Adipose tissue (tissue), 3 donors: Measurements from ENCODE around the gene FDXACB1. TPM values are rescaled to one million over a fixed set of nuclear protein-coding genes. Genes with fewer than 3 reads are reported as not detected.

Source experiments
- H3K27ac ChIP-seq: one replicate; pipeline ENCODE4 v1.5.1; 2013; ENCODE audit warnings: low read depth, low read length
- WGBS, 3 donors: extraction: QIAGEN DNeasy Blood & Tissue Kit; methylation state at CpG; one replicate each; pipeline ENCODE4 v1.1.7; 2013; 5-methylcytosine and 5-hydroxymethylcytosine counted together
- polyA plus RNA-seq, 3 donors: library from polyadenylated mRNA; stranded (reverse); fragments of 200-250 nt; gene quantifications; one replicate each; pipeline ENCODE4 v1.2.3, GENCODE V29; 2013
- donor health status: healthy with polysubstance abuse.
- donor health status: Bipolar disorder and iron deficiency.
- donor health status: healthy.

The FDXACB1 gene, protein sequence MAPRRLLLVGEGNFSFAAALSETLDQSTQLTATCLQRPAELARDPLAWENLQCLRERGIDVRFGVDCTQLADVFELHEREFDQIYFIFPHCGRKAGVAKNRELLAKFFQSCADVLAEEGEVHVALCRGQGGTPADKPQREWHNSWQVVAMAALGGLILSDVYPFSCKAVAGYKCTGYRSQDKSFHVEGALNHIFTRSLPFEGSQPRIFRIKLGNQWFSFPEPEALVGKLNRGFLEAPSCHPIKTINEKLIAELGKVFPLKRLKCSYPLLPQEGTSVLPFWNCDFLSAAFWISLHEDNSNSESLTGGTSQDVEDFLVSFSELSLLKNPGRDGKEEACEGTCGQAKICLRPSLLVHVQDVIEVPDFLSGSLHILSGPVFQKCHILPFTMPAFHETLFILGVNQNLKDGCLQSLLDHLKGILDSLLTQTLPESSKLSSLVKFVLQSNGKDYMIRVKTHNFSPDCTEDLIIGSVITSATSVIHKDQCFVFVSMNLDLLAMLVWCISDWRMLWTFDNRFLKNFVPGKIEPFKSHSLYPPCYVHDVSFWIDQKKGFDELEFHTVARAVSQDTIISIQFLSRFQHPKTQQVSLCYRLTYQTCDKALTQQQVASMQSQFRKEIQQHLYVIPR
- polyA plus RNA-seq, result 1 to 10 TPM in 2 of 3 donors, under 1 TPM in 1; 0.89 to 1.8 (median 1.5) TPM

DNA sequence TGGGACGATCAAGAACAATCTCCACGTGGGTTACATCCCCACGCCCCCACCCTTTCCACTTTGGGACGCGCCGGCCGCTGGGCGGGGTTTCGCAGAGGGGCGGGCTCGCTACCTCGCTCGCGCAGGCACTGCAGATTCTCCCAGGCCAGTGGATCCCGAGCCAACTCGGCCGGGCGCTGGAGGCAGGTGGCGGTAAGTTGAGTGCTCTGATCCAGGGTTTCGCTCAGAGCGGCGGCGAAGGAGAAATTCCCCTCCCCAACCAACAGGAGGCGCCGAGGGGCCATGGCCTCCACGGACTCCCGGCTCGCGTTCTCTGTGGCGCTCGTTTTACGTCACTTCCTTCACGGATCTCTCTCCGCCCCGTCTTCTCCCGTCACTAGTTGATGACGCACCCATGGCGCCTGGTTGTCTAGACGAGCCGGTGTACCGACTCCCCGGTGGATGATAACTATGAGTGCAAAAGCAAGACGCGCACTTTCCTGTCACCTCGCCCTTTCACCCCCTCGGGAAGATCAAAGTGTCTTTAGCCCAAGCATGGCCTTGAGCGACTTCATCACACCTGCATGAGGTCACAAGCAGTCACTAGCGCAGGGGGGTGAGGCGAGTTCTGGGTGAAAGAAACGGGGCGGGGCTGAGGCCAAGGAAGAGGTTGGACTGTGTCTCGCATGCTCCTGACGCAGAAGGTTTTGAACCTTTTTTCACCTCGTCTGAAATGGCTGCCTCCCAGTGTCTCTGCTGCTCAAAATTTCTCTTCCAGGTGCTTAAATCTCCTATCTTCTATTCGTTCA lies at the start of gene FDXACB1, which contains the start of gene CFAP68:
TSS of gene FDXACB1 (minus strand) at position 317 of the 788 bp plus-strand sequence. CDS start at position 284, 33 bp downstream.
TSS of gene CFAP68 (plus strand) at position 693 of the 788 bp plus-strand sequence. CDS start at position 713, 20 bp downstream.
- WGBS, 3 donors, result 0% methylated on average over 51 to 55 of the region's 55 CpGs

GRCh38 chr11:111926505-111927391 lies 47.8 kb upstream of the FDXACB1 start:
- 0 to 1% (median 1%) methylated on average over 47 of the region's 47 CpGs for WGBS, 3 donors
- no peak overlapping the region for H3K27ac ChIP-seq

More for the DNA sequence above, at the start of gene FDXACB1, which contains the start of gene CFAP68:
- peak within 1 kb of the TSS; percentile 68 for H3K27ac ChIP-seq

DNA sequence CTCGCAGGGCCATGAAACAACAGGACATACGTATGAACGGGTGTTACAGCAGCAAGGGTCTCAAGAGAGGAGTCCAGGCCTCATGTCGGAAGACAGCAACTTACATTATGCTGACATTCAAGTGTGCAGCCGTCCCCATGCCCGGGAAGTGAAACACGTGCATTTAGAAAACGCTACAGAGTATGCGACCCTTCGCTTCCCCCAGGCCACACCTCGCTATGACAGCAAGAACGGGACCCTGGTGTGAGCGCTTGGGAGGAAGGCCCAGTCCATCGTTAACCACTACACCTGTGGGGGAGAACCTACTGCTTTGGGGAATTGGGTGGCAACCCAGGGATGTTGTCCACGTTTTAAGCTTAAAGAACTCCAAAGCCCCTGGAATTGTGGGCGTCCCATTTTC lies 47.0 kb upstream of the FDXACB1 start:
- WGBS, 3 donors, result 90 to 95% (median 92%) methylated on average over 16 of the region's 16 CpGs
- H3K27ac ChIP-seq, result no peak overlapping the region

GRCh38 chr11:111923951-111924350 lies 45.0 kb upstream of the FDXACB1 start:
- H3K27ac ChIP-seq, result no peak overlapping the region

DNA sequence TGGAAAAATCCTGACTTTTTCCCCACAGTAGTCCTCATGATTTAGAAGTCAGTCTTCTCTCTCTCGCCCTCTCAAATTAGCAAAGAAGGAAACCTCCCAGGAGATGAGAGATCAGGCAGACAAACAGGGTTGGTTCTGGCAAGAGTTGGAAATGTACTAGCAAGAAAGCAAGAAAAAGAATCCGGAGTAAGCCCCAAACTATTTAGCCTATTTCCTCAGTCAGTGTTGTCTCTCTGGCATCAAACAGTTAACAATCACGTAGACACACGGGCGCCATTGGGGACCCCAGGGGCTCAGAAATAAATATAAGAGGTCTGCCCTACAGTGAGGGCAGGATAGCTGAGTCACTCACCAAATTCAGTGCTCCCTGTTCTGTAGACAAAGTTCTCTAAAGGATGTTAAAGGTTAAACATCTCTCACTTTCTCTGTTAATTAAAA lies 44.4 kb upstream of the FDXACB1 start:
- WGBS, 3 donors, result 27 to 42% (median 39%) methylated on average over 5 of the region's 5 CpGs
- H3K27ac ChIP-seq, result no peak overlapping the region

- 8 to 17% (median 12%) methylated on average over 2 of the region's 2 CpGs for WGBS, 3 donors
- H3K27ac ChIP-seq, result no peak overlapping the region
Measured at GRCh38 chr11:111922803-111923202, 43.8 kb upstream of the FDXACB1 start.

GRCh38 chr11:111921541-111922230 lies 42.7 kb upstream of the FDXACB1 start:
- 83 to 96% (median 93%) methylated on average over 7 of the region's 7 CpGs for WGBS, 3 donors
- H3K27ac ChIP-seq, result no peak overlapping the region

- no peak overlapping the region for H3K27ac ChIP-seq
- 68 to 98% (median 93%) methylated on average over 2 of the region's 2 CpGs for WGBS, 3 donors
Measured at GRCh38 chr11:111920908-111921307, 41.9 kb upstream of the FDXACB1 start.

- H3K27ac ChIP-seq, result no peak within 1 kb of the TSS
- 24 to 60% (median 59%) methylated on average over 19 of the region's 19 CpGs for WGBS, 3 donors
Measured at GRCh38 chr11:111918390-111919256, 39.7 kb upstream of the FDXACB1 start, which contains the start of gene C11orf52. Gene C11orf52, plus strand, starts transcription at chr11:111918913. Its CDS starts 60 bp downstream, at chr11:111918973.

DNA sequence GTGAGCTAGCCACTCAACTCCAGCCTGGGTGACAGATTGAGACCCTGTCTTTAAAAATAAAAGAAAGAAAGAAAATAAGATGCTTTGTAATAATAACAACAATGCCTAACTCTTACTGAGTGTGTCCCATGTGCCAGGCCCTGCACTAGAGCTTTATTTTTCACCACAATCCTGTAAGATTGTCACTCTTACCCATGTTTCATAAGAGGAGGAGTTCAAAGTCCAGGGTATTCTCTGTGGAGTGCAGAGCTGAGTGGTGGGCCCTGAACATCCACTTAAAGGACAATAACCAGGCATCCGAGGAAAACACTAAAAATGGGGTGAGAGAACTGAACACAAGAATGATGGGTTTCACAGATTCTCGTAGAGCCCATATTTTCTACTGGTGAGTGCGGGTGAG lies 38.8 kb upstream of the FDXACB1 start:
- no peak overlapping the region for H3K27ac ChIP-seq
- WGBS, 3 donors, result 89 to 97% (median 94%) methylated on average over 3 of the region's 3 CpGs

- WGBS, 3 donors, result 86 to 96% (median 94%) methylated on average over 2 of the region's 2 CpGs
- H3K27ac ChIP-seq, result no peak overlapping the region
Measured at GRCh38 chr11:111917312-111917711, 38.3 kb upstream of the FDXACB1 start.

DNA sequence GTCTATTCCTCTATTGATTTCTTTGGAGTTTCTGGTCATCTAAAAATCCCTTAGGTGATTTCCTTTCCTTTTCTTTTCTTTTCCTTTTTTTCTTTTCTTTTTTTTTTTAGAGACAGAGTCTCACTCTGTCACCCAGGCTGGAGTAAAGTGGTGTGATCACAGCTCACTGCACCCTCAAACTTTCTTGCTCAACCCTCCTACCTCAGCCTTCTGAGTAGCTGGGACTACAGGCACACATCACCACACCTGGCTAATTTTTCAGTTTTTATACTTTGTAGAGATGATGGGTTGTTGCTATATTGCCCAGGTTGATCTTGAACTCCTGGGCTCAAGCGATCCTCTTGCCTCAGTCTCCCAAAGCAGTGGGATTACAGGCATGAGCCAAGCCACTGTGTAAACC lies 37.8 kb upstream of the FDXACB1 start:
- no peak overlapping the region for H3K27ac ChIP-seq
- WGBS, 3 donors, result 94 to 98% (median 97%) methylated on average over 1 of the region's 1 CpG

- H3K27ac ChIP-seq, result peak overlapping the region; percentile 25
- 28 to 64% (median 47%) methylated on average over 4 of the region's 4 CpGs for WGBS, 3 donors
Measured at GRCh38 chr11:111913997-111914396, 35.0 kb upstream of the FDXACB1 start.

GRCh38 chr11:111913031-111913861 lies 34.3 kb upstream of the FDXACB1 start:
- peak overlapping the region; percentile 41 for H3K27ac ChIP-seq
- 36 to 72% (median 52%) methylated on average over 24 of the region's 24 CpGs for WGBS, 3 donors

- peak within 1 kb of the TSS; percentile 41 for H3K27ac ChIP-seq
- 8 to 45% (median 8%) methylated on average over 22 to 26 of the region's 26 CpGs for WGBS, 3 donors
Measured at GRCh38 chr11:111912535-111912934, 33.6 kb upstream of the FDXACB1 start, which contains the start of gene HSPB2. Gene HSPB2, plus strand, starts transcription at chr11:111912734. Its CDS starts 96 bp downstream, at chr11:111912830.
